PFSK-1 (cell line): Measurements from ENCODE around the gene COL23A1.

Experiments
- POLR2AphosphoS5 ChIP-seq: IDR thresholded peaks from 2 replicates; pipeline ENCODE4 v1.6.1; 2012; ENCODE audit warnings: low read depth, mild to moderate bottlenecking, control low read depth, low read length, moderate library complexity
- SIN3A ChIP-seq: IDR thresholded peaks from 2 replicates; pipeline ENCODE4 v1.6.1; 2012; ENCODE audit warnings: mild to moderate bottlenecking, low read length, moderate library complexity, borderline replicate concordance; ENCODE audit not compliant: insufficient read depth
- TAF1 ChIP-seq: IDR thresholded peaks from 2 replicates; pipeline ENCODE4 v1.6.1; 2012; ENCODE audit warnings: low read length, control low read depth, borderline replicate concordance; ENCODE audit not compliant: insufficient read depth

- no peak for TF ChIP-seq TAF1
- TF ChIP-seq POLR2AphosphoS5 = no peak
- TF ChIP-seq SIN3A = no peak
Observed at GRCh38 chr5:178287091-178287790, 303.0 kb downstream of the COL23A1 start.
